Measurements from ENCODE around the gene ADAMTS17.

The ADAMTS17 gene

DNA sequence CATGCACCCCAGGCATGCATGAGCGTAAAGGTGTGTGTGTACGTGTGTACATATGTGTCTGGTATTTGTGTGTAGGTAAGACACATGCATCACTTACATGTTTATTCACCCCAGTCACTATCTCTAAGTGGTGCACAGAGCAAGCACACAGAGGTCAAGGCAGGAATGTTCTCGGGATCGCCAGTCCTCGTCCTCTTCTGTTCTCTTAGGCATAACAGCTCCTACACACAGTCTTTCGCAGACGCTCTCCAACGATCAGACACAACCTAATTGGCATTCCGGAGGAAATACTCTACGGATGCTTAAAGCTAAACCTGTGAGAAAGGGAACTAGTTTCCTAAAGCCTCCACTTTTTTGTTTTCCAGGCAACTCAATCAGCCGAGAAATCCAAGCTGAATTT, 95.9 kb downstream of the ADAMTS17 start:
- Histone ChIP-seq H3K9me2 (replicated peaks; ENCODE audit: low read depth, low read length) (no peaks in the 10 kb centered on the region), H3K9ac (ENCODE audit: low read depth, low read length, poor library complexity, severe bottlenecking) (no peak overlapping the region), H3F3A (ENCODE audit: low read depth) (no peaks in the 10 kb centered on the region), H3K79me2 (ENCODE audit: insufficient read depth, low read length) (no peaks in the 10 kb centered on the region), H3K4me3 (ENCODE audit: low read length, poor library complexity, severe bottlenecking) (no peak overlapping the region), H3K36me3 (ENCODE audit: insufficient read depth, low read length) (no peaks in the 10 kb centered on the region), H3K4me2 (ENCODE audit: low read depth, low read length, poor library complexity, severe bottlenecking) (no peak overlapping the region), H3K27me3 (ENCODE audit: insufficient read depth, low read length, poor library complexity, severe bottlenecking) (no peaks in the 10 kb centered on the region), H3K9me3 (ENCODE audit: insufficient read depth, low read depth, low read length) (no peaks in the 10 kb centered on the region), H4K20me1 (ENCODE audit: insufficient read depth, low read length, poor library complexity, severe bottlenecking) (no peaks in the 10 kb centered on the region), H2AFZ (ENCODE audit: low read length) (no peak overlapping the region), H3K4me1 (ENCODE audit: insufficient read depth, low read length, poor library complexity, severe bottlenecking) (peaks cover 6% of the 10 kb centered on the region)
- TF ChIP-seq, protein P1, sequence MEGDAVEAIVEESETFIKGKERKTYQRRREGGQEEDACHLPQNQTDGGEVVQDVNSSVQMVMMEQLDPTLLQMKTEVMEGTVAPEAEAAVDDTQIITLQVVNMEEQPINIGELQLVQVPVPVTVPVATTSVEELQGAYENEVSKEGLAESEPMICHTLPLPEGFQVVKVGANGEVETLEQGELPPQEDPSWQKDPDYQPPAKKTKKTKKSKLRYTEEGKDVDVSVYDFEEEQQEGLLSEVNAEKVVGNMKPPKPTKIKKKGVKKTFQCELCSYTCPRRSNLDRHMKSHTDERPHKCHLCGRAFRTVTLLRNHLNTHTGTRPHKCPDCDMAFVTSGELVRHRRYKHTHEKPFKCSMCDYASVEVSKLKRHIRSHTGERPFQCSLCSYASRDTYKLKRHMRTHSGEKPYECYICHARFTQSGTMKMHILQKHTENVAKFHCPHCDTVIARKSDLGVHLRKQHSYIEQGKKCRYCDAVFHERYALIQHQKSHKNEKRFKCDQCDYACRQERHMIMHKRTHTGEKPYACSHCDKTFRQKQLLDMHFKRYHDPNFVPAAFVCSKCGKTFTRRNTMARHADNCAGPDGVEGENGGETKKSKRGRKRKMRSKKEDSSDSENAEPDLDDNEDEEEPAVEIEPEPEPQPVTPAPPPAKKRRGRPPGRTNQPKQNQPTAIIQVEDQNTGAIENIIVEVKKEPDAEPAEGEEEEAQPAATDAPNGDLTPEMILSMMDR (conservative IDR thresholded peaks at IDR 0.05; ENCODE audit: low read length), result no peak
- no peak for TF ChIP-seq EZH2phosphoT487 (IDR thresholded peaks at IDR 0.05; ENCODE audit: borderline replicate concordance)

DNA sequence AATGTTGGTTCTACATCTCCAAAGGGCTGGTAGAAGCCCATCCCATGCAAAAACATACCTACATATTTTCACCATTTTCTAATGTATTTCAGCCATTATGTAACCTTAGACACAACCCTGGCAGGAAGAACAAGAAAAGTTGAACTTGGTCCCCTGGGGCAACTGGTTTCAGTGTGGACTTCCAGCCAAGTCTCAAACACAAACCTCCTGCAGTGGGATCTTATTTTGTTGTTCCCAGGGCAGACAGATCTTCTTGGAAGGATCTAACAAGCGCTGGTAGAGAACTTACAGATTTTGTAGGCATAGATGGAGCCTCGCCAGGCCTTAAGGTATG, 96.3 kb downstream of the ADAMTS17 start:
- no peak overlapping the region for H3K4me3 ChIP-seq (ENCODE audit: low read length, poor library complexity, severe bottlenecking)

DNA sequence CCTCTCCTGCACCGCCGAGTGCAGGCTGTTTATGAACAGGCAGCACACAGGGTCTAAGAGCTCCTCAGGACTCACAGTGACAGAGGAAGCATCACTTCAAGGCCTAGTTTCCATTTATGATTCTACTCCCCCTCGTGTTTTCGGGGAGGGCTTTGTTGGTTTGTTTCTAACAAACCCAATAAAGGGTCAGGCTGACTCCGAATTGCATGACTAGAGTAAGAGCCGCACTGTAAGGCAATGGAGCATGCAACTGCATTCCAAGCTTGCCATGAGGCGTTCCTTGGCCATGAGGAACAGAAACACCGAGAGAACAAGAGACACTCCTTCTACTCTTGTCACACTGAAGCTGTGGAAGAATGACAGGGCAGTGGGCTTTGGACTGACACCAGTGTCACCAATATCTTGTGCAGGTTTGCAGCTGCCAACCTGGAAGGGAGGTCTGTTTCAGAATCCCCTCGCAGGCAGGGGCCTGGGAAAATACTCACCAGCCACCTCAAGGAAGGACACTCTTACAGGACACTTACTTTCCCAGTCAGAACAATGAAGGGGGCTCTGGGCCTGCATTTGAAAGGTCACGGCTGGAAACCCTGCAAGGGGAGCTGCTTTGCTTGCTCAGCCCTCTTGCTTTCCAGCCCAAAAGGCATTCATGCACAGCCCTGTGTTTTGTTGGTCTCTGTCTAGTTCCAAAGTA, 96.8 kb downstream of the ADAMTS17 start:
- H3K4me2 ChIP-seq (ENCODE audit: low read depth, low read length, poor library complexity, severe bottlenecking), result no peak overlapping the region
- H2AFZ ChIP-seq (ENCODE audit: low read length), result no peak overlapping the region
- no peaks in the 10 kb centered on the region for H3K9me2 ChIP-seq (replicated peaks; ENCODE audit: low read depth, low read length)
- no peaks in the 10 kb centered on the region for H3F3A ChIP-seq (ENCODE audit: low read depth)
- H3K36me3 ChIP-seq (ENCODE audit: insufficient read depth, low read length), result no peaks in the 10 kb centered on the region
- peaks cover 6% of the 10 kb centered on the region for H3K4me1 ChIP-seq (ENCODE audit: insufficient read depth, low read length, poor library complexity, severe bottlenecking)
- H3K9me3 ChIP-seq (ENCODE audit: insufficient read depth, low read depth, low read length), result no peaks in the 10 kb centered on the region
- TF ChIP-seq EZH2phosphoT487 (IDR thresholded peaks at IDR 0.05; ENCODE audit: borderline replicate concordance), result no peak
- TF ChIP-seq, protein P1 (conservative IDR thresholded peaks at IDR 0.05; ENCODE audit: low read length), result no peak
- no peak overlapping the region for H3K9ac ChIP-seq (ENCODE audit: low read depth, low read length, poor library complexity, severe bottlenecking)
- no peak overlapping the region for H3K4me3 ChIP-seq (ENCODE audit: low read length, poor library complexity, severe bottlenecking)
- no peaks in the 10 kb centered on the region for H3K27me3 ChIP-seq (ENCODE audit: insufficient read depth, low read length, poor library complexity, severe bottlenecking)
- no peaks in the 10 kb centered on the region for H3K79me2 ChIP-seq (ENCODE audit: insufficient read depth, low read length)
- H4K20me1 ChIP-seq (ENCODE audit: insufficient read depth, low read length, poor library complexity, severe bottlenecking), result no peaks in the 10 kb centered on the region

More for the DNA sequence above, 96.3 kb downstream of the ADAMTS17 start:
- Histone ChIP-seq H2AFZ (ENCODE audit: low read length) (no peak overlapping the region), H4K20me1 (ENCODE audit: insufficient read depth, low read length, poor library complexity, severe bottlenecking) (no peaks in the 10 kb centered on the region), H3K4me2 (ENCODE audit: low read depth, low read length, poor library complexity, severe bottlenecking) (no peak overlapping the region), H3F3A (ENCODE audit: low read depth) (no peaks in the 10 kb centered on the region), H3K9me2 (replicated peaks; ENCODE audit: low read depth, low read length) (no peaks in the 10 kb centered on the region), H3K9me3 (ENCODE audit: insufficient read depth, low read depth, low read length) (no peaks in the 10 kb centered on the region), H3K9ac (ENCODE audit: low read depth, low read length, poor library complexity, severe bottlenecking) (no peak overlapping the region), H3K27me3 (ENCODE audit: insufficient read depth, low read length, poor library complexity, severe bottlenecking) (no peaks in the 10 kb centered on the region), H3K4me1 (ENCODE audit: insufficient read depth, low read length, poor library complexity, severe bottlenecking) (peaks cover 6% of the 10 kb centered on the region), H3K36me3 (ENCODE audit: insufficient read depth, low read length) (no peaks in the 10 kb centered on the region), H3K79me2 (ENCODE audit: insufficient read depth, low read length) (no peaks in the 10 kb centered on the region)
- no peak for TF ChIP-seq EZH2phosphoT487 (IDR thresholded peaks at IDR 0.05; ENCODE audit: borderline replicate concordance)
- TF ChIP-seq, protein P1 (conservative IDR thresholded peaks at IDR 0.05; ENCODE audit: low read length), result no peak
